HepG2 (cell line): Measurements from ENCODE around the gene DZANK1. TPM values are rescaled to one million over a fixed set of nuclear protein-coding genes. Genes with fewer than 3 reads are reported as not detected.

Experiments used
- ATAC-seq: fragments of 200-7000 bp; cut with Tn5 transposase; 3 replicates; pipeline ENCODE4 v1.9.1; 2020; ENCODE audit warnings: mild to moderate bottlenecking, moderate library complexity
- BruUV-seq: library from RNA; stranded (reverse); fragments of 400-500 nt; replicated peaks from 2 replicates; lab custom pipeline; 2021; lab: Mats Ljungman, UMichigan
- CTCF ChIA-PET: fragments of 300-600 bp; formaldehyde crosslinking; extraction: SDS; loops from one replicate; lab custom pipeline; 2021; ENCODE audit warnings: low total read pairs, inconsistent platforms, low intra/inter-chr PET ratio; lab: Yijun Ruan, JAX
- POLR2A ChIA-PET: fragments of 350-600 bp; sonication (Branson Sonifier 250); formaldehyde crosslinking; loops from one replicate; lab custom pipeline; 2020; ENCODE audit warnings: antibody characterized with exemption, inconsistent platforms; lab: Yijun Ruan, JAX
- DNase-seq: peaks from one replicate; pipeline ENCODE4 v3.0.0-alpha.2; 2015; ENCODE audit warnings: low spot score
- FAIRE-seq: peaks from 3 replicates; lab custom pipeline; 2011; peaks lifted over from hg19 to GRCh38; lab: Jason Lieb, UNC
- H2AFZ ChIP-seq: one replicate; pipeline ENCODE4 v1.6.1; 2011; ENCODE audit warnings: low read length, inconsistent platforms
- H3K27ac ChIP-seq: fragments of 300-600 bp; 3 replicates; pipeline ENCODE4 v1.8.0; 2011; ENCODE audit warnings: mixed run types, mild to moderate bottlenecking, mixed read lengths, low read length, inconsistent platforms; ENCODE audit not compliant: insufficient read depth; ENCODE audit errors: extremely low read length
- H3K27me3 ChIP-seq, 2 experiments: fragments of 200-600 bp in 1 of 2; 2 replicates in 1 of 2; 3 replicates in 1 of 2; pipeline versions ENCODE4 v1.6.0 to v1.8.0; 2011; ENCODE audit warnings: low read length in 2 of 2, mild to moderate bottlenecking in 2 of 2, moderate library complexity in 2 of 2, inconsistent platforms in 1 of 2; ENCODE audit not compliant: insufficient read depth in 2 of 2, control insufficient read depth in 1 of 2
- H3K36me3 ChIP-seq, 2 experiments: fragments of 200-600 bp in 1 of 2; replicated peaks in 1 of 2; 2 replicates in 1 of 2; 3 replicates in 1 of 2; pipeline versions ENCODE4 v1.5.1 to v1.8.0; 2011; ENCODE audit warnings: low read length in 2 of 2, inconsistent platforms in 1 of 2; ENCODE audit not compliant: insufficient read depth in 2 of 2, control insufficient read depth in 1 of 2
- H3K4me1 ChIP-seq: 2 replicates; pipeline ENCODE4 v1.5.1; 2012; ENCODE audit warnings: low read length, inconsistent platforms; ENCODE audit not compliant: insufficient read depth
- H3K4me2 ChIP-seq: 2 replicates; pipeline ENCODE4 v1.6.0; 2011; ENCODE audit warnings: low read depth, low read length, inconsistent platforms
- H3K4me3 ChIP-seq, 3 experiments: fragments of 200-600 bp in 1 of 3; sonication (generic), shearing (Covaris generic) in 1 of 3; replicated peaks in 1 of 3; 2 replicates each; pipeline ENCODE4 v1.5.1; 2011 to 2016; ENCODE audit warnings: low read length in 3 of 3, inconsistent platforms in 2 of 3, low read depth in 2 of 3, mild to moderate bottlenecking in 2 of 3, control low read depth in 1 of 3, mixed read lengths in 1 of 3; ENCODE audit not compliant: insufficient read depth in 1 of 3
- H3K79me2 ChIP-seq: one replicate; pipeline ENCODE4 v1.6.1; 2011; ENCODE audit warnings: low read length, inconsistent platforms; ENCODE audit not compliant: insufficient read depth
- H3K9ac ChIP-seq: 2 replicates; pipeline ENCODE4 v1.6.0; 2011; ENCODE audit warnings: mild to moderate bottlenecking, low read depth, low read length, inconsistent platforms; ENCODE audit not compliant: insufficient read depth
- H3K9me3 ChIP-seq: 2 replicates; pipeline ENCODE4 v1.5.1; 2012; ENCODE audit warnings: mild to moderate bottlenecking, low read length
- H4K20me1 ChIP-seq: 2 replicates; pipeline ENCODE4 v1.6.0; 2011; ENCODE audit warnings: inconsistent platforms, mild to moderate bottlenecking, low read length, moderate library complexity; ENCODE audit not compliant: insufficient read depth
- KIAA2018 ChIP-seq: sonication (generic); formaldehyde crosslinking; IDR thresholded peaks from 2 replicates; pipeline ENCODE4 v1.5.0; 2020; ENCODE audit warnings: mild to moderate bottlenecking, missing genetic modification reagents, borderline replicate concordance
- MXI1 ChIP-seq: IDR thresholded peaks from 3 replicates; pipeline ENCODE4 v1.6.1; 2012; ENCODE audit warnings: low read depth, low read length, inconsistent platforms, borderline replicate concordance
- SIN3B ChIP-seq: fragments of 150-350 bp; IDR thresholded peaks from 2 replicates; pipeline ENCODE4 v1.6.1; 2014; ENCODE audit warnings: low read length
- WGBS: methylation state at CpG from one replicate; pipeline ENCODE4 v1.1.6; 2017; ENCODE audit warnings: low lambda C conversion rate; 5-methylcytosine and 5-hydroxymethylcytosine counted together
- in situ Hi-C: cut with HindIII; loops from 2 replicates; pipeline ENCODE4 v1.10.0; 2017; ENCODE audit warnings: low pct_unique_long_range_greater_than_20kb; ENCODE audit not compliant: extremely low pct_ligation_motif_present
- intact Hi-C: fragments of 100-400 bp; cut with micrococcal nuclease; formaldehyde crosslinking; loops from one replicate; pipeline ENCODE4 v1.10.0; 2022; ENCODE audit not compliant: unreplicated experiment
- polyA plus RNA-seq, 8 experiments: library from polyadenylated mRNA; depleted of rRNA in 3 of 8; stranded (reverse) in 7 of 8; unstranded in 1 of 8; fragments of >200 nt; fragmentation: Illumina TruSeq in 4 of 8; extraction: Trizol in 4 of 8; gene quantifications; 2 replicates each; pipeline versions ENCODE4 v1.2.1 to v1.2.3, GENCODE V29; 2011 to 2016; ENCODE audit warnings: low read depth in 4 of 8, missing spikeins in 1 of 8, mixed read lengths in 1 of 8; ENCODE audit not compliant: insufficient read depth in 1 of 8
- total RNA-seq, 5 experiments: library from RNA; depleted of rRNA; stranded (reverse); fragments of >200 nt; fragmentation: Illumina TruSeq; extraction: Trizol; gene quantifications; 2 replicates each; pipeline ENCODE4 v1.2.3, GENCODE V29; 2016; ENCODE audit warnings: low read depth in 1 of 5
- TF ChIP-seq, protein P1 (sequence below): sonication (generic); formaldehyde crosslinking; IDR thresholded peaks from 2 replicates; pipeline ENCODE4 v1.8.1; 2023; ENCODE audit warnings: mild to moderate bottlenecking, missing genetic modification reagents

DZANK1 gene
- total and polyA plus RNA-seq, 2 of the 13 experiments (the other 11 are each of a cell fraction or from before 2014, with no cell fraction given), result 1.6 to 3.2 TPM

DNA sequence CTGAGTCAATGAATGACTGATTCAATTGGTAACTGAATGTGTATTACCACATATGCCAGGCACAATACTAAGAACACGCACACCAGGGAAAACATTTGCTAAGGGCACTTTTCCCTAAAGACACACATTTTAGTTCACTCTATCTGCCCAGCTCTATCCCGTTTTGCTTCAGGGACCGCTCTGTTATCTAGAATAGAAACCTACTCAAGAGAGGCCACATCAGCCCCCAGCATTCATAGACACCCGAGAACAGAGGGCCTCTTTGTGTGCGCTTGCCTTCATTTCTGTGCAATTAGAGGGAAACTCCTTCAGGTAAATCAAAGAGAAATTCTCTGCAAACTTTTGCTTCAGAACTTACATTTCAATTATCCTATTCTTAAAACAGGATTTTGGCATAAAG, 50.3 kb downstream of the DZANK1 start:
- POLR2A ChIA-PET, result interaction anchor here (1.5 kb wide), 1 partner anchor 91 kb away, joined by 4 read pairs; the partner anchor contains the start of gene SEC23B
- ATAC-seq (no peak), DNase-seq (peak; percentile 32)
- no peaks in the 10 kb centered on the region for H3K79me2 ChIP-seq
- no peaks in the 10 kb centered on the region for H3K27me3 ChIP-seq
- H3K9ac ChIP-seq, result no peak overlapping the region
- H3K27ac ChIP-seq, result no peak overlapping the region
- H3K36me3 ChIP-seq, result no peaks in the 10 kb centered on the region
- H4K20me1 ChIP-seq, result no peaks in the 10 kb centered on the region
- TF ChIP-seq, protein P1, sequence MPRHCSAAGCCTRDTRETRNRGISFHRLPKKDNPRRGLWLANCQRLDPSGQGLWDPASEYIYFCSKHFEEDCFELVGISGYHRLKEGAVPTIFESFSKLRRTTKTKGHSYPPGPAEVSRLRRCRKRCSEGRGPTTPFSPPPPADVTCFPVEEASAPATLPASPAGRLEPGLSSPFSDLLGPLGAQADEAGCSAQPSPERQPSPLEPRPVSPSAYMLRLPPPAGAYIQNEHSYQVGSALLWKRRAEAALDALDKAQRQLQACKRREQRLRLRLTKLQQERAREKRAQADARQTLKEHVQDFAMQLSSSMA, result no peak
- no peak for TF ChIP-seq SIN3B
- no peak for TF ChIP-seq MXI1
- TF ChIP-seq KIAA2018 (CRISPR knock-in tag), result no peak
- TF ChIP-seq, all 625 proteins: peak for 0
- Histone ChIP-seq H3K4me1 (peaks cover 13% of the 10 kb centered on the region), H3K9me3 (no peaks in the 10 kb centered on the region), H2AFZ (peak overlapping the region; percentile 21), H3K4me2 (peak overlapping the region; percentile 45), H3K4me3 (no peak overlapping the region)
- FAIRE-seq, result no peak
- BruUV-seq, result no TSS peak
- WGBS, result 47% methylated on average over 5 of the region's 5 CpGs
- CTCF ChIA-PET, result no interaction called here
- intact Hi-C loops (loop anchor here (1.0 to 10.0 kb wide), 3 partner anchors 50 to 1248 kb away; partner anchors contain the start of gene SEC23B), in situ Hi-C loops (no loop called here)
